ENCODE data around the gene WSB2.
A peak's percentile ranks its signal among the peaks of the same experiment; 100 is the strongest.
"Not testable (repeated sequence)": the region's sequence is repeated elsewhere in the genome, so short reads cannot be mapped to it uniquely, and the experiment has no call there.

WSB2 gene

DNA sequence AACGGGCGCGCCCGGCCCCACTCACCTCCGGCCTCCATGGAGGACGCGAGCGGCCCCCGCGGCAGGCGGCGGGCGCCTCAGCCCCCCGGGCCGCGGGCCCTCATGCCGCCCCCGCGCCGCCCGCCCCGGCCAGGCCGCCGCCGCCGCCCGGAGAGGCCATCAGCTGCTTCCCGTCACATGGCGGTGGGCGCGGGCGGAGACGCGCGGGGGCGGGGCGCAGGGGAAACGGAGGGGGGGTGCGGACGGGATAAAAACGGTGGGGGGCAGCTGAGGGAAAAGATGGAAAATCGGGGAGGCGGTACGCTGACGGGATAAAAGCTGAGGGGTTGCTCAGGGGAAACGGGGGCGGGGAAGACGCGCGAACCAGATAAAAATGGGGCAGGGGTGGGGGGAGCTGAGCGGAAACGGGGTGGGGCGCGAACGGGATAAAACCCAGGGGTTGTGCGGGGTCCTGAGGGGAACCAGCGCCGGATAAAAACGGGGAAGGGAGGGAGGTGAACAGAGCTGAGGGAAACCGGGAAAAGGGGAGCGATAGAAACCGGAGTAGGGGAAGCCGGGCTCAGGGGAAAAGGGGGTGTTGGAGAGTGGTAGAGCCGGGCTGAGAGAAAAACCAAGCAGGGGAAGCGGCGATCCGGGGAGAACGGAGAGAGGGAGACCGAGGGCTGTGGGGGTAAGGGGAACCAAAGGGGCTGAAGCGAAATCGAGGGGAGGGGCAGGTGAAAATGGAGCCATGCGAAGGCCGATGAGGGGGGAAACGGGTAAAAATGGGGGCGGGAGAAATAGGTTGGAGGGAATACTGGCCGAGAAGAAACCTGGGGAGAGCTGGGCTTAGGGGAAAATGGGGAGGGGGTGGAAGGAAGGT lies at the start of gene WSB2:
Gene WSB2 (minus strand): TSS at position 169 of the 862 bp plus-strand sequence. CDS start 131 bp downstream, at position 38.
- DNase-seq: no peak

DNA sequence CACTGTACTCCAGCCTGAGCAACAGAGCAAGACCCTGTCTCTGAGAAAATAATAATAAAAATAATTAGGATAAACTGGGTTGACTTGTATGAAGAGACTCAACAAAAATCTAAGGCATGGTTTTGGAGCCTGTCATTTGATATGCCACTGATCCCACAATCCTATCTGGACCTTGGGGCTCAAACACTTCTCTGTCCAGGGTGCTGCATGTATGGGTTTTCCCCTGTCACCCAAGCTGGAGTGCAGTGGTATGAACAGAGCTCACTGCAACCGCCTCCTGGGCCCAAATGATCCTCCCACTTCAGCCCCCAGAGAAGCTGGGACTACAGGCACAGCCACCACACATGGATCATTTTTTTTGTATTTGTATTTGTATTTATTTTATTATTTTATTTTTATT lies 48.1 kb upstream of the WSB2 start:
- no peak for DNase-seq

DNA sequence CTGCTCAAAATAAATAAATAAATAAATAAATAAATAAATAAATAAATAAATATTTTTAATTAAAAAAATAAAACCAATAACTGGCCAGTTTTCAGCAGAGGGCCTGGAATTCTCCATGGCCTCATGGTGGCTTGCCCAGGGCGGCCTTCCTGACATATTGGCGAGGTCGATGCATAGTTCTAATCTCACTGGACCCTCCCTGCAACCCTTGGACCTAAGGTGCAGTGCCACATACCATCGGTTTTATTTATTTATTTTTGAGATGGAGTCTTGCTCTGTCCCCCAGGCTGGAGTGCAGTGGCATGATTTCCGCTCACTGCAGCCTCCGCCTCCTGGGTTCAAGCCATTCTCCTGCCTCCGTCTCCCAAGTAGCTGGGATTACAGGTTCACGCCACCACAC lies 46.7 kb upstream of the WSB2 start:
- no peak for DNase-seq

DNA sequence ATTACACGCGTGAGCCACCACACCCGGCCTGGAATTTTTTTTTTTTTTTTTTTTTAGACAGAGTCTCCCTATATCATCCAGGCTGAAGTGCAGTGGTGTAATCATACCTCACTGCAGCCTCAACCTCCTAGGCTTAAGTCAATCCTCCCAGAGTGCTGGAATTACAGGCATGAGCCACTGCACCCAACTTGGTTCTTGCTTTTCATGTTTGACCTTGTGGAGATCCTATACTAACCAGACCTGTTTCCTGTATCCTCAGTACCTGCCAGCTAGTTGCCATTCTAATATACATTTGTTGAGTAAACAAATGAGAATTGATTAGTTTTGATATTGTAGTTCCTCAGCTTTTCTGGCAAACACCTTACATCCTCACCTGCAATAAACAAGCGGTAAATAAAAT lies 46.0 kb upstream of the WSB2 start:
- DNase-seq: no peak

DNA sequence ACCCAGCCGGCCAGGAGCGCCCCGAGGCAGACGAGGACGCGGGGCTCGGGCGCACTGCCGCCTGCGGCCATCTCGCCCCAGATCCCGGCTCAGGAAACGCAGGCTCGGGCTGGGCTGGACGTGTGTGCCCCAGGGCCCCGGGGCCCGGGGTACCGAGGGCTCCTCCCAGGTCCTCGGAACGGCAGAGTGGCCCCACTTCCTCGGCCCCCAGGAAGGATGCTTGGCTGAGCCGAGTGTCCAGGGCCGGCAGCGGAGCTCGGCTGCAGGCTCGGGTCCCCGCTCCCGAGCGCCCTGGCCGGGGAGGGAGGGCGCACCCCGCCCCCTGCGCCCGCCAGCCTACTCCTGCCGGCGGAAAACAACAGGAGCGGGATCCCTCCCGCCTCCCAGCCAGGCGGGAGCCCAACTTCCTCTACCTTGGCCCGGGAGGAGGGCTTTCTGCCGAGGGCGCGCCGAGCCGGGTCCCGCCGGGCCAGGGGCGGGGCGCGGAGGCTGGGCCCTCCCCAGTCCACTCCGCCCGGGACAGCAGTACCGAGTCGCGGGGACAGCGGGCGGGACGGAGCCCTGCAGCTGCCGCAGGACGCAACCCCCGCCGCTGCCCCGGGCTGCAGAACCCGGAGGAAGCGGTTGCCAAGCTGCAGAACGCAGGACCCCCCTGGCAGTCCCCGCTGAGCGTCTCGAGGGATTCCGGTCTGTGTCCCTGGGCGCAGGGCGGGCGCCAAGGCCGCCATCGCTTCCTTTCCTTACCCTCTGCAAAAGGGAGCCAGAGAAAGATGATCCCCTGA lies 42.8 kb upstream of the WSB2 start, which contains the start of gene VSIG10:
Gene VSIG10 (minus strand): TSS at position 411 of the 782 bp plus-strand sequence. CDS start 340 bp downstream, at position 71.
- peak; percentile 32 for DNase-seq

DNA sequence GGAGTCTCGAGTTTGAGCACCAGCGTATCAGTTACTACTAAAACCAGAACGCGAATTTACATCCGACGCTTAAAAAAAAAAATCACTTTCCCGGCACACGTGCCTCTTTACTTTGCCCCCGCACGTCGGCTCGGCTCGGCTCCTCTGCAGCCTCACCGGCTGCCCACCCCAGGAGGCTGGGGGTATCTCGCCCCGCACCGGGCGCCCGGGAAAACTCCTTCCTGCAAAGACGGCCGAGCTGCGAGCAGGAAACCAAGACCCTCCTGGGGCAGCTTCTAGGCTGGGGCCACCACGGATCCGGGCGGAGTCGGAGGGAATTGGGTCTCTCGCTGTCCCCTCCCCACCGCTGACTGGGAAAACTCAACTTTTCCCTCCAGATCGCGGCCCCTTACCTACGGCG lies 42.2 kb upstream of the WSB2 start:
- DNase-seq: no peak

DNA sequence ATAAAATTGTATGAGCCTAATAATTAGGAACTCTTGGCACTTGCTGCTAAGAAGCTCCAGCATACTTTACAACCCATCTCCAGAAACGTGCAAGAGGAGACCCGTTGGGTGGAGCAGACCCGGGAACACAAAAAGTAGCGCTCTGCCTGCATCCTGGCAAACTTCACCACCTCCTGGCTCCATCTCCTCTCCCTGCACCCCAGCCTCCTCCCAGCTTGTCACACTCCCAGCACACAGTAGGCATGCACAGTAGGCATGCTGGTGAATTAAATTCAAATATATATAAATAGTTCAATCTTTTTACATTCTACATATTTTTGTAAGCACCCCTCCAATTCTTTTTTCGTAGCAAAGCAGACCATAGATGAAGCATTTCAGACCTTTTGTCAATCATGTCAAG lies 41.6 kb upstream of the WSB2 start:
- DNase-seq: no peak

DNA sequence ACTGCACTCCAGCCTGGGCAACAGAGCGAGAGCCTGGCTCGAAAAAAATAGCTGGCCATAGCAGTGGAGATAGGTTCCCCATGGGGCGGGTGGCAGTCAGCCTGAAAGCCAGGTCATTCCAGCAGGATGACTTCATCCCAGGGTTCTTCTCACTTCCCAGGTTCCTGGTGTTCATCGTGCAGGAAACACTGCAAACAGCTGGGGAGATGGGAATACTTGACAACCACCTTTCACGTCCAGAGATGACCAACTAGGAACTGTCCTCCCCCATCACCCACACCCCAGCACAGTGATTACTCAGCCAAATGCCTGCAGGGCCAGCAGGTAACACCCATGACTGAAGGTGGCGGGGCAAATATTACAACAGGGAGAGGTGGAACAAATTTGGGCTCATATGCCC lies 41.1 kb upstream of the WSB2 start:
- DNase-seq: no peak

DNA sequence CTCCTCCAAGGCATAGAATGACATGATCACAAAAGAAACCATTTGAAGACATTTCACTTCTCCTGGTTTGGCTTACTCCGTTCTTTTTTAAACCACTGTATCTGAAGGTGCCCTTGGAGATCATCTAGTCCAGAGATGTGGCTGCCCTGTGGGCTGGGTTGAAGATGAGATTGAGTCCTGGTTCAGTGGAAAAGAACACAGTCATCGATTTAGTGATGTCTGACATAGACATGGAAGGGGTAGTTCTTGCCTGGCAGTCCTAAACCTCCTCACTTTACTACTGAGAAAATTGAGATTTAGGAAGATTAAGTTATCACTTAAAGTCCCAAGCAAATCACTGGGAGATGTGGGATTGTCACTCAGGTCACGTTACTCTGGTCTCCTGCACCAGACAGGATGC lies 40.1 kb upstream of the WSB2 start:
- no peak for DNase-seq

DNA sequence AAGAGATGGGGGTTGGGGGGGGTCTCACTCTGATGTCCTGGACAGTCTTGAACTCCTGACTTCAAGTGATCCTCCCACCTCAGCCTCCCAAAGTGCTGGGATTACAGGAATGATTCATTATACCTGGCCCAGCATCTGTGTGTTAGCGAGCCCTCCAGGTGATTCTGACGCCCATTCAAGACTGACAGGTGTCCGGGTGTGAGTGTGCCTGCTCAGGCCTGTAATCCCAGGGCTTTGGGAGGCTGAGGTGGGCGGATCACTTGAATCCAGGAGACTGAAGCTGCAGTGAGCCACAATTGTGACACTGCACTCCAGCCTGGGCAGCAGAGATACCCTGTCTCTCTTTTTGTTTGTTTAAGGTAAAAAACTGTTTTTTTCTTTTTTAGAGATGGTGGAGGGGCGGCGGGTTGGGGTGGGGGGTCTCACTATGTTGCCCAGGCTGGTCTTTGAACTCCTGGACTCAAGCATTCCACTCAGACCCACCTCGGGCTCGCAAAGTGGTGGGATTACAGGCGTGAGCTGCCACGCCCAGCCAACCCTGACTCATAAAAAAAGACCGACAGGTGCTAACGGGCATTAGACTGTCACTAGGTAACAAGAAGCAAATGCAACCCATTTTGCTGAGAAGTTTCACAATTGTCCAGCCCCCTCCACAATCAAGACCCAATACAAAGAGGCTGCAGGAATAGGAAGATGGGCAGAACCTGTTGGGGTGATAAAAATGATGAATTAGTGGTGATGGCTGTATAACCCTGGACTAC lies 38.1 kb upstream of the WSB2 start:
- DNase-seq: no peak

DNA sequence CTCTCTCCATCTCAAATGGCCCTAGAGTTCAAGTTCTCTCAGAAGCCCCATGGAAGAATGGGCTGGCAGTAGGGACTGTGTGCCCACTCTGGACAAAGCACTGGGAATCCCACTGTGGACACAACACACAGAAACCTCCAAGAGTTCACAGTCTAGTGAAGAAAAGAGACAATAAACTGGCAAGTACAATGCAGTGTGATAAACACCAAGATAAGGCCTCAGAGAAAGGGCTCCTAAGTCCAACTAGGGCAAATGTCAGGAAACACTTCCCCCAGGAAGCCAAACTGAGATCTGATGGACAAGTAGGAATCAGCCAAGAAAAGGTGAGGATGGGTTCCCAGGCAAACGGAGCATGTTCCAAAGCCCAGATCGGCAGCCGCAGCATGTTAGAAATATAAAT lies 37.4 kb upstream of the WSB2 start:
- DNase-seq: no peak

DNA sequence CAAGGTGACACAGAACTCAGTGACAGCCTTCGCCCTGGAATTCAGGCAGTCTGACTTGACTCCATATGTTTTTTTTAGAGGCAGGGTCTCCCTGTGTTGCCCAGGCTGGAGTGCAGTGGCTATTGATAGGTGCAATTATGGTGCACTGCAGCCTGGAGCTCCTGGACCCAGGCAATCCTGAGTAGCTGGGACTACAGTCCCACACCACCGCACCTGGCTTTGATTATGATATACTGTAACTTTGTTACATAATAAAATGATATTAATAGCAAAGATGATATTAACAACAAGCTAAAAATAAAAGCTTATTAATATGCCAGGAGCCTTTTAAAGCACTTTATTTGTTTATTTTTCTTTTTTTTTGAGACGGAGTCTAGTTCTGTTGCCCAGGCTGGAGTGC lies 33.1 kb upstream of the WSB2 start:
- DNase-seq: no peak

DNA sequence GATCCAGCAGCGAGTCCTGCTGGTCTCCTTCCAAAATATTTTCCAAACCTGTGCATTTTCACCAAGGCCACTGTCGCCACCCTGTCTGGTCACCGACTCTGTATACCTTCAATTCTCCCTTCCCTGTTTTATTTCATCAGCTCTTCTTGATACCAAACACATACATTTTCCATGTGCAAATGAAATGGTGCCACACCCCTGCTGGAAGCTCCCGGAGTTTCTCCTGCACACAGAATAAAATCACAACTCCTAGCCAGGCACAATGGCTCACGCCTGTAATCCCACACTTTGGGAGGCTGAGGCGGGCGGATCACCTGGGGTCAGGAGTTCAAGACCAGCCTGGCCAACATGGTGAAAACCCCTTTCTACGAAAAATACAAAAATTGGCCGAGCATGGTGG lies 28.8 kb upstream of the WSB2 start:
- DNase-seq: no peak

DNA sequence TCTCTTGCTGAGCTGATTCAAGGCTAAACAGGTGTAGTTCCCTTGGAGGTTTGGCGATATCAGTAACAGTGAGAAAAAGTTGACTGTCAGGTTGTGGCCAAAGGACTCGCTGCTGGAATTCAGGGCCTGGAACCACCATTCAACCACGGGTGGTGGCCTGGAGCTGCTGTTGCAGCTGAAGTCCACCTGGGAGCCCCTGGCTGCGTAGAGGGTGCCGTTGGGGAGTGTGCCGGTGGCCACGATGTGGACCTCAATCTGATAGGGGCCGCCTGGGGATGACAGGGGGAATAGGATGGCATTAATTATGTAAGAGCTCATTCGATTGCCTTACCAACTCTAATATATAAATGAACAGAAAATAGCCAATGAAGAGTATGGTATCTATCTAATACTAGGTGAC lies 21.2 kb upstream of the WSB2 start:
- no peak for DNase-seq

DNA sequence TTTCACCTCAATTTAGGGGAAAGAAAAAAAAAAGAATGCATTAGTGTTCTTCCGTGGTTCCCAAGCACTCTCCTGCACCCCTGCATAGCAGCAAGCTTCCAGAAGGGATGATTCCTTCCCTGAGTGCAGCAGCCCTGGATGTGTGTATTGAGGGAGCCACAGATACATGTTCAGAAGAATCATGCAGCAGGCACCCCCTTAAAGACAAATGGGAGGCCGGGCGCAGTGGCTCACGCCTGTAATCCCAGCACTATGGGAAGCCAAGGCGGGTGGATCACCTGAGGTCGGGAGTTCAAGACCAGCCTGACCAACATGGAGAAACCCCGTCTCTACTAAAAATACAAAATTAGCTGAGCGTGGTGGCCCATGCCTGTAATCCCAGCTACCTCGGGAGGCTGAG lies 20.5 kb upstream of the WSB2 start:
- not testable (repeated sequence) for DNase-seq

DNA sequence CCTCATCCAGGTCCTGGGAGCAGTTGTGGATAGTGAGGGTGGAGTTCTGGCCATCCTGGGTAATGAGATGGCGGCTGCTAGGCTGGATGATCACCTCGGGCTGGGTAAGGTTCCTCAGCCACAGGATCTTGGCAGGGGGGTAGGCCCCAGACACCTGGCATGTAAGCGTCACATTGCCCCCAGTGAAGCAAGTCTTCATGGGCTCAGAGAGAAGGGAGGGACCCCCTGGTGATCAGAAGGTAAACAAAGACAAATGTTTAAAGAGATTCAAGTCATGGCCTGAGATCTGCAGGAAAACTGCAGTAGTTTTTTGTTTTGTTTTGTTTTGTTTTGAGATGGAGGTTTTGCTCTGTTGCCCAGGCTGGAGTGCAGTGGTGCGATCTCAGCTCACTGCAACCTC lies 12.8 kb upstream of the WSB2 start:
- DNase-seq: no peak

DNA sequence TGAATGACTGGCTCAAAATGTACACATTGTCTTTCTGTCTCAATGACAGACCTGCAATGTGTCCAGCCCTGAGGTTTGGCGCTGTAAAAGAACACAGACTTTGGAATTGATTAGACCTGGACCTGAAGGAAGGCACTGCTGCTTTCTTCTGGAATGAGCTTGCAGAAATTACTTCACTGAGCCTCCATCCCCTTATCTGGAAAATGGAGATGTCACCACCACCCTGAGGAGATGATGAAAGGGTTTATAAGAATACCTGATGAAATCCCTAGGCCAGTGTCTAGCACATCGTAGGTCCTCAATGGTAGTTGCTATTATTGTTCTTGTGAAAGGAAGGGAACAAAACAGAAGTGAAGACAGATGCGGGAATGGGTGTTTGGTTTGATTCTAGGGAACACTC lies 9.7 kb upstream of the WSB2 start:
- DNase-seq: no peak

DNA sequence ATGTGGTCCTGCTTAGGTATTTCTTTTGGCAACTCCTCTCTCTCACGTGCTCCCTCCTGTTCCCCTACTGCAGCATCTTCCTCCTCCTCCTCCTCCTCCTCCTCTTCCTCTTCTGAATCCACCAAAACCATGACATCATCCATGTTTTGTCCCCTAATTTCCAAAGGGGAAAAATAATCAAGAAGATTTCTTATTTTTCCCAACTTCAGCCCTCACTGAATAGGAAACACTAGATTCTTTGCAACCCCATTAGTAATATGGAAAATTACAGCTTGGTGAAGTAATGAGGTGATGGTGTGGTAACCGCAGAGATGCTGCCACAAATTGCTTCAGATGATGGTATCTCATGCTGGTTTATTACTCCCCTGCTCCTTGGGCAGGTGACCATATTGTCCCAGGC lies 7.5 kb upstream of the WSB2 start:
- no peak for DNase-seq

DNA sequence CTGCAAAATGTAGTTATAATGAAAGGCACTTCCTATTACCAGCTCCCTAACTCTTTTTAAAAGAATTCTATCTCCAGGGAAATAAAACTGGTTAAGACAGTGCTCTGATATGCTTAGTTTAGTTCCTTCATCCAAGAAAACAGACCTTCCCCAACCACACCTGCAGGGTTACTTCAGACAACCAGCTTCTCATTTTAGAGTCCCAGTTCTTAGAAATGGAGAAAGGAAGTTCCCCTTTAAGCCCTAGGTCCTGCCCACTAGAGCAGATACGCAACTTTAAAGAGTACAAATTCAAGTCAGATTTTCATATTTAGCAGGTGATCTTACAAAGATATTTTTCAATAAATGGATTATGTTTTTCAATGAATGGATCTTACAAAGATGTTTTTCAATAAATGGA lies 4.4 kb upstream of the WSB2 start:
- no peak for DNase-seq

DNA sequence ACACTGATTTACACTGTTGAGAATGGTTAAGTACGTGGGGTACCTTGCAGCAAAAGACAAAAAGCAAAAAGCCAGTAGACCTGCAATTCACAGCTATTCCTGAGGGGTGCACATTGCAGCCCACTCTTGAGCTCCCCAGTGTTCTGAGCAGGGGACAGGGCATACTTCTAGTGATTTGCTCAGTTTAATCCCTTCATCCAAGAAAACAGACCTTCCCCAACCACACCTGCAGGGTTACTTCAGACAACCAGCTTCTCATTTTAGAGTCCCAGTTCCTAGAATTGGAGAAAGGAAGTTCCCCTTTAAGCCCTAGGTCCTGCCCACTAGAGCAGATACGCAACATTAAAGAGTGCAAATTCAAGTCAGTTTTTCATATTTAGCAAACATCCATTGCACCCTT lies 3.6 kb upstream of the WSB2 start:
- DNase-seq: peak; percentile 16

DNA sequence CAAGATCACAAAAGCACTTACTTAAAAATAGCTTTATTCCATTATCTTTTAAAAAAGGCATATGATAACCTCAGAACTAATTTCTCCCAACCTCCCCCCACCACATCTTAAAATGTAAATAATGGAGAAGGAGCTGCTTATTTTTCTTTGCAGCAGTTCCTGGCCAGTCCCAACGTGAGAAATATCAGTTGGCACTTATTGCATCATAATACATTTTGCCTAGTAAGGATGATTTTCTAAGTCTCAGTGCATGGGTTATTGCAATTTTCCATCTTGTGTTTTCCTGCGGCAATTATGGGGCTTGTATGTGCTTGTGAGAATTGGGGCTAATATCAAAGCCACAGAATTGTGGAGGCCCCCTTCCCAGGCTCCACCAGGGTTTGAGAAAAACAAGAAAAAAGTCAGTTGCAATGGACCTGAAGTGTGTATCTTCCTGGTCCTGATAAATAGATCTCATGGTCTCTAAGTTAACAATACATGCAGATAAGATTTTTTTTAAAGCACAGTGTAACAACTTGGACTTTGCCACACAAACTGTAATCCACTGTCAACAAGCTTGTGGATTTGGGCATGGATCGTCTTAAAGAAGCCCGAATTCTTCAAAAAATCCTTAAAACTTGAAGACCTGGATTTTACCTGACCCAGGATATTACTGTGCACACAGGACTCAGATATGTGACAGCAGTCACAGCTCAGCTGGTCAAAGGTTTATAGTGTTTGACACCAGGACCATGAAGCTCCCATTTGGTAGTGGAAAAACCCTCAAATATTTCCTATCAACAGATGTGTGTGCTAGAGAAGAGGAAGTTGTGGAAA lies 2.8 kb upstream of the WSB2 start:
- DNase-seq: no peak

All from KG1 (cell line).